ENCODE measurements around the gene PRICKLE4. TPM values are rescaled to one million over a fixed set of nuclear protein-coding genes. Genes with fewer than 3 reads are reported as not detected.

Gene PRICKLE4
- total and polyA plus RNA-seq, 2 experiments from 2014 or later, result 2.1 TPM; not detected in 1

DNA sequence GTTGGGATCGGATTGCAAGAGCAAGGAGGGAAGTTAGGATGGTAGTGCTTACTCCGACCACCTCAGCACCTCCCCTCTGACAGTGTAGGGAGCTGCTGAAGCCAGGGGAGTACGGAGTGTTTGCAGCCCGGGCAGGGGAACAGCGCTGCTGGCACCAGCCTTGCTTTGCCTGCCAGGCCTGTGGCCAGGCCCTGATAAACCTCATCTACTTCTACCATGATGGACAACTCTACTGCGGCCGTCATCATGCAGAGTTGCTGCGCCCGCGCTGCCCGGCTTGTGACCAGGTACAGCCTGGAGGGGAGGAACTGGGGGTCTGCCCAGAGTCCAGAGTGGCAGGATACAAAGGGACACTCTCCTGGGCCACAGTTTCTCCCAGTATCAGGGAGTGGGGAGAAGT lies 4.7 kb downstream of the PRICKLE4 start:
- H3K9ac ChIP-seq, result no peak overlapping the region
- WGBS, 2 experiments (ENCODE audit: low coverage in 1 of 2, low lambda C conversion rate in 2 of 2, missing lambda C conversion rate in 2 of 2), result 90 to 94% methylated on average over 11 of the region's 11 CpGs

GRCh38 chr6:41785689-41786450 lies 5.3 kb downstream of the PRICKLE4 start:
- in situ Hi-C loops (cut with MboI), result no loop called here
- Histone ChIP-seq H2AFZ (peak overlapping the region; percentile 98), H3K9me3 (ENCODE audit: low read depth) (no peaks in the 10 kb centered on the region), H3K9ac (peak overlapping the region; percentile 100), H3K27ac (0 out of 2 replicates have a peak overlapping the region, but pooled peaks have one; percentile 6), H3F3A (ENCODE audit: insufficient read depth) (peaks cover 9% of the 10 kb centered on the region; the same call in 1 of the 2 replicates), H3K4me3 (peak overlapping the region; percentile 100), H3K79me2 (ENCODE audit: insufficient read depth) (peaks cover 33% of the 10 kb centered on the region), H3K36me3 (ENCODE audit: low read depth) (peaks cover 16% of the 10 kb centered on the region), H3K27me3 (replicated peaks; ENCODE audit: insufficient read depth) (no peaks in the 10 kb centered on the region), H3K4me1 (ENCODE audit: insufficient read depth) (peaks cover 8% of the 10 kb centered on the region; the same call in 1 of the 2 replicates), H3K9me2 (ENCODE audit: insufficient read depth) (no peaks in the 10 kb centered on the region), H3K4me2 (ENCODE audit: unreplicated experiment) (peak overlapping the region; percentile 84), H4K20me1 (ENCODE audit: insufficient read depth) (no peaks in the 10 kb centered on the region)
- WGBS, 2 experiments (ENCODE audit: low coverage in 1 of 2, low lambda C conversion rate in 2 of 2, missing lambda C conversion rate in 2 of 2), result 8 to 17% methylated on average over 18 to 27 of the region's 29 CpGs
- peak; percentile 54 for DNase-seq
- no peak for TF ChIP-seq EZH2 (IDR thresholded peaks at IDR 0.05; ENCODE audit: insufficient read depth, poor library complexity, severe bottlenecking)
- no peak for TF ChIP-seq EZH2phosphoT487 (IDR thresholded peaks at IDR 0.05; ENCODE audit: insufficient read depth, low read depth)

More for the DNA sequence above, 4.7 kb downstream of the PRICKLE4 start:
- in situ Hi-C loops (cut with MboI), result no loop called here
- H3K4me1 ChIP-seq (ENCODE audit: insufficient read depth), result peaks cover 8% of the 10 kb centered on the region; the same call in 1 of the 2 replicates
- peaks cover 10% of the 10 kb centered on the region for H3K36me3 ChIP-seq (ENCODE audit: low read depth)
- H2AFZ ChIP-seq, result no peak overlapping the region
- no peak for TF ChIP-seq EZH2phosphoT487 (IDR thresholded peaks at IDR 0.05; ENCODE audit: insufficient read depth, low read depth)
- no peak for TF ChIP-seq EZH2 (IDR thresholded peaks at IDR 0.05; ENCODE audit: insufficient read depth, poor library complexity, severe bottlenecking)
- no peak for DNase-seq
- no peaks in the 10 kb centered on the region for H4K20me1 ChIP-seq (ENCODE audit: insufficient read depth)
- no peak overlapping the region for H3K4me3 ChIP-seq
- peaks cover 28% of the 10 kb centered on the region for H3K79me2 ChIP-seq (ENCODE audit: insufficient read depth)
- no peaks in the 10 kb centered on the region for H3K27me3 ChIP-seq (replicated peaks; ENCODE audit: insufficient read depth)
- peaks cover 6% of the 10 kb centered on the region; the same call in 1 of the 2 replicates for H3F3A ChIP-seq (ENCODE audit: insufficient read depth)
- H3K4me2 ChIP-seq (ENCODE audit: unreplicated experiment), result no peak overlapping the region
- H3K9me3 ChIP-seq (ENCODE audit: low read depth), result no peaks in the 10 kb centered on the region
- no peak overlapping the region for H3K27ac ChIP-seq
- no peaks in the 10 kb centered on the region for H3K9me2 ChIP-seq (ENCODE audit: insufficient read depth)

- no peak for TF ChIP-seq EZH2 (IDR thresholded peaks at IDR 0.05; ENCODE audit: insufficient read depth, poor library complexity, severe bottlenecking)
- in situ Hi-C loops (cut with MboI), result no loop called here
- Histone ChIP-seq H3K79me2 (ENCODE audit: insufficient read depth) (peaks cover 33% of the 10 kb centered on the region), H3K4me3 (peak overlapping the region; percentile 100), H3K9me2 (ENCODE audit: insufficient read depth) (no peaks in the 10 kb centered on the region), H3K9ac (peak overlapping the region; percentile 100), H3K27me3 (replicated peaks; ENCODE audit: insufficient read depth) (no peaks in the 10 kb centered on the region), H3K27ac (peak overlapping the region; percentile 88), H4K20me1 (ENCODE audit: insufficient read depth) (no peaks in the 10 kb centered on the region), H3K4me2 (ENCODE audit: unreplicated experiment) (peak overlapping the region; percentile 84), H3F3A (ENCODE audit: insufficient read depth) (peaks cover 16% of the 10 kb centered on the region), H3K4me1 (ENCODE audit: insufficient read depth) (peaks cover 4% of the 10 kb centered on the region; the same call in 1 of the 2 replicates), H3K36me3 (ENCODE audit: low read depth) (peaks cover 24% of the 10 kb centered on the region), H2AFZ (peak overlapping the region; percentile 98), H3K9me3 (ENCODE audit: low read depth) (no peaks in the 10 kb centered on the region)
- WGBS, 2 experiments (ENCODE audit: low coverage in 1 of 2, low lambda C conversion rate in 2 of 2, missing lambda C conversion rate in 2 of 2), result 1% methylated on average over 33 to 40 of the region's 58 CpGs
- peak; percentile 92 for DNase-seq
Observed at GRCh38 chr6:41786451-41787218, 6.1 kb downstream of the PRICKLE4 start.

GRCh38 chr6:41787219-41787917 lies 6.8 kb downstream of the PRICKLE4 start, which contains the start of gene TOMM6:
TSS of gene TOMM6 (plus strand) at chr6:41787694. CDS start at chr6:41787698, 4 bp downstream.
- Histone ChIP-seq H3K9ac (peak within 1 kb of the TSS; percentile 100), H3K4me3 (peak within 1 kb of the TSS; percentile 100), H3K79me2 (ENCODE audit: insufficient read depth) (peaks cover 33% of the 10 kb centered on the region), H3K9me3 (ENCODE audit: low read depth) (no peaks in the 10 kb centered on the region), H2AFZ (peak within 1 kb of the TSS; percentile 98), H3K27me3 (replicated peaks; ENCODE audit: insufficient read depth) (no peaks in the 10 kb centered on the region), H4K20me1 (ENCODE audit: insufficient read depth) (no peaks in the 10 kb centered on the region), H3K4me2 (ENCODE audit: unreplicated experiment) (peak within 1 kb of the TSS; percentile 84), H3K36me3 (ENCODE audit: low read depth) (peaks cover 26% of the 10 kb centered on the region), H3F3A (ENCODE audit: insufficient read depth) (peaks cover 16% of the 10 kb centered on the region), H3K4me1 (ENCODE audit: insufficient read depth) (peaks cover 4% of the 10 kb centered on the region; the same call in 1 of the 2 replicates), H3K9me2 (ENCODE audit: insufficient read depth) (no peaks in the 10 kb centered on the region), H3K27ac (peak within 1 kb of the TSS; percentile 88)
- in situ Hi-C loops (cut with MboI), result no loop called here
- peak; percentile 98 for DNase-seq
- TF ChIP-seq EZH2phosphoT487 (IDR thresholded peaks at IDR 0.05; ENCODE audit: insufficient read depth, low read depth) (no peak), EZH2 (IDR thresholded peaks at IDR 0.05; ENCODE audit: insufficient read depth, poor library complexity, severe bottlenecking) (no peak)
- 1 to 2% methylated on average over 50 to 55 of the region's 55 CpGs for WGBS, 2 experiments (ENCODE audit: low coverage in 1 of 2, low lambda C conversion rate in 2 of 2, missing lambda C conversion rate in 2 of 2)

Measured in GM23248 (cell line).